K562 (cell line): ENCODE data around the gene SEZ6L. TPM values are rescaled to one million over a fixed set of nuclear protein-coding genes. Genes with fewer than 3 reads are reported as not detected.

Source experiments
- ATAC-seq: fragments of 200-7000 bp; cut with Tn5 transposase; 3 replicates; pipeline ENCODE4 v1.9.1; 2020; ENCODE audit warnings: moderate library complexity
- BruUV-seq: library from RNA; stranded (reverse); fragments of 400-500 nt; replicated peaks from 2 replicates; lab custom pipeline; 2021; lab: Mats Ljungman, UMichigan
- CTCF ChIA-PET: fragments of 300-600 bp; formaldehyde crosslinking; extraction: SDS; loops from one replicate; lab custom pipeline; 2021; ENCODE audit warnings: low intra/inter-chr PET ratio; lab: Yijun Ruan, JAX
- POLR2A ChIA-PET: fragments of 300-600, 350-650 bp; sonication (Branson Sonifier 250); formaldehyde crosslinking; extraction: SDS; loops from one replicate; lab custom pipeline; 2021; ENCODE audit warnings: antibody characterized with exemption, inconsistent platforms; lab: Yijun Ruan, JAX
- DNase-seq, 4 experiments: peaks; one replicate each; pipeline versions ENCODE4 v3.0.0 to v3.0.0-alpha.2; 2011 to 2018; ENCODE audit warnings: low spot score in 3 of 4, mixed read lengths in 3 of 4; ENCODE audit errors: extremely low read depth in 1 of 4
- FAIRE-seq: peaks from 2 replicates; lab custom pipeline; 2011; peaks lifted over from hg19 to GRCh38; lab: Jason Lieb, UNC
- H2AFZ ChIP-seq: 2 replicates; pipeline ENCODE4 v1.6.0; 2011; ENCODE audit warnings: low read depth, low read length, control low read depth, inconsistent platforms
- H3K27ac ChIP-seq: fragments of 200-600 bp; 3 replicates; pipeline ENCODE4 v1.8.0; 2011; ENCODE audit warnings: low read depth, mild to moderate bottlenecking, control low read depth, inconsistent platforms, low read length, moderate library complexity, mixed read lengths; ENCODE audit errors: extremely low read depth
- H3K27me3 ChIP-seq, 2 experiments: fragments of 300-600 bp in 1 of 2; 2 replicates in 1 of 2; 3 replicates in 1 of 2; pipeline versions ENCODE4 v1.6.0 to v1.8.0; 2011; ENCODE audit warnings: inconsistent platforms in 2 of 2, low read length in 2 of 2, mild to moderate bottlenecking in 1 of 2, mixed read lengths in 1 of 2, moderate library complexity in 1 of 2; ENCODE audit not compliant: control insufficient read depth in 2 of 2, insufficient read depth in 2 of 2
- H3K36me3 ChIP-seq: fragments of 300-600 bp; 3 replicates; pipeline ENCODE4 v1.8.0; 2011; ENCODE audit warnings: mild to moderate bottlenecking, low read length, inconsistent platforms; ENCODE audit not compliant: control insufficient read depth, insufficient read depth
- H3K4me1 ChIP-seq, 2 experiments: fragments of 200-600 bp in 1 of 2; replicated peaks in 1 of 2; 2 replicates in 1 of 2; 3 replicates in 1 of 2; pipeline versions ENCODE4 v1.5.1 to v1.8.0; 2011; ENCODE audit warnings: inconsistent platforms in 2 of 2, low read length in 2 of 2, mild to moderate bottlenecking in 1 of 2, mixed read lengths in 1 of 2, moderate library complexity in 1 of 2; ENCODE audit not compliant: control insufficient read depth in 2 of 2, insufficient read depth in 2 of 2
- H3K4me2 ChIP-seq: 2 replicates; pipeline ENCODE4 v1.6.1; 2011; ENCODE audit warnings: low read length, control low read depth, inconsistent platforms, mixed read lengths; ENCODE audit not compliant: insufficient read depth
- H3K4me3 ChIP-seq: fragments of 200-600 bp; sonication (generic), shearing (Covaris generic); 2 replicates; pipeline ENCODE4 v1.5.1; 2016; ENCODE audit warnings: control low read depth, inconsistent platforms
- H3K79me2 ChIP-seq: fragments of 200-600 bp; 3 replicates; pipeline ENCODE4 v1.8.0; 2011; ENCODE audit warnings: low read length, inconsistent platforms; ENCODE audit not compliant: control insufficient read depth, insufficient read depth
- H3K9ac ChIP-seq, 2 experiments: 2 replicates each; pipeline versions ENCODE4 v1.6.0 to v1.6.1; 2011; ENCODE audit warnings: low read depth in 2 of 2, low read length in 2 of 2, control low read depth in 1 of 2, inconsistent platforms in 1 of 2, mild to moderate bottlenecking in 1 of 2, mixed read lengths in 1 of 2; ENCODE audit not compliant: insufficient read depth in 1 of 2
- H3K9me1 ChIP-seq: one replicate; pipeline ENCODE4 v1.6.0; 2011; ENCODE audit warnings: inconsistent platforms, mild to moderate bottlenecking, low read length, moderate library complexity; ENCODE audit not compliant: control insufficient read depth, insufficient read depth
- H3K9me3 ChIP-seq: replicated peaks from 2 replicates; pipeline ENCODE4 v1.5.1; 2011; ENCODE audit warnings: low read depth, low read length, inconsistent platforms; ENCODE audit not compliant: control insufficient read depth, insufficient read depth
- H4K20me1 ChIP-seq: replicated peaks from 2 replicates; pipeline ENCODE4 v1.6.1; 2011; ENCODE audit warnings: low read length, inconsistent platforms, mixed read lengths; ENCODE audit not compliant: control insufficient read depth, insufficient read depth
- C11orf30 ChIP-seq: fragments of 450-650 bp; IDR thresholded peaks from 2 replicates; pipeline ENCODE4 v1.6.1; 2016; ENCODE audit warnings: low read depth, mild to moderate bottlenecking
- FOS ChIP-seq: IDR thresholded peaks from 3 replicates; pipeline ENCODE4 v1.6.1; 2011; ENCODE audit not compliant: insufficient read length; ENCODE audit errors: extremely low read depth
- MTA1 ChIP-seq: fragments of 450-650 bp; IDR thresholded peaks from 2 replicates; pipeline ENCODE4 v1.6.1; 2017; ENCODE audit warnings: borderline replicate concordance
- RBM25 ChIP-seq: fragments of 200-400 bp; formaldehyde crosslinking; IDR thresholded peaks from 2 replicates; pipeline ENCODE4 v1.6.1; 2018; ENCODE audit warnings: low read length, low read depth, moderate library complexity; ENCODE audit not compliant: severe bottlenecking
- ZNF282 ChIP-seq: sonication (generic); formaldehyde crosslinking; IDR thresholded peaks from 2 replicates; pipeline ENCODE4 v1.8.1; 2023; ENCODE audit warnings: missing genetic modification reagents
- ZNF79 ChIP-seq: fragments of 250-450 bp; sonication (Bioruptor Pico); IDR thresholded peaks from 2 replicates; pipeline ENCODE4 v1.4.0; 2020; ENCODE audit warnings: low read depth, mild to moderate bottlenecking, moderate library complexity
- WGBS: fragments of 100-300 bp; shearing (Covaris generic); methylation state at CpG from one replicate; pipeline ENCODE4 v1.1.6; 2016; ENCODE audit warnings: low coverage, mixed read lengths; ENCODE audit not compliant: insufficient coverage; ENCODE audit errors: missing lambda C conversion rate; 5-methylcytosine and 5-hydroxymethylcytosine counted together
- in situ Hi-C: fragments of 300-500 bp; cut with MboI; formaldehyde crosslinking; loops from 4 replicates; pipeline ENCODE4 v1.15.0; 2018; ENCODE audit warnings: inconsistent platforms, mixed read lengths
- intact Hi-C: fragments of 100-400 bp; cut with micrococcal nuclease; formaldehyde crosslinking; loops from 2 replicates; pipeline ENCODE4 v1.14.2; 2022
- polyA plus RNA-seq, 8 experiments: library from polyadenylated mRNA; depleted of rRNA in 4 of 8; stranded (reverse) in 5 of 8; unstranded in 3 of 8; fragments of >200 nt; fragmentation: Nextera tagmentation in 2 of 8; fragmentation: Illumina TruSeq in 1 of 8; extraction: Ambion mirVana in 2 of 8; extraction: Trizol in 1 of 8; gene quantifications; 2 replicates each; pipeline versions ENCODE4 v1.2.1 to v1.2.3, GENCODE V29; 2011 to 2014; ENCODE audit warnings: inconsistent platforms in 1 of 8, missing spikeins in 1 of 8
- total RNA-seq, 7 experiments: library from RNA; depleted of rRNA in 6 of 7; stranded (reverse); fragments of >200 nt in 6 of 7; fragmentation: Illumina TruSeq in 2 of 7; extraction: Trizol in 2 of 7; gene quantifications; 2 replicates each; pipeline versions ENCODE4 v1.2.1 to v1.2.3, GENCODE V29; 2011 to 2021; ENCODE audit warnings: low replicate concordance in 1 of 7
- TF ChIP-seq, protein P1 (sequence below): fragments of 250-450 bp; sonication (Bioruptor Pico); IDR thresholded peaks from 2 replicates; pipeline ENCODE4 v1.4.0; 2020; ENCODE audit warnings: mild to moderate bottlenecking, moderate library complexity
- TF ChIP-seq, protein P2 (sequence below): fragments of 450-650 bp; conservative IDR thresholded peaks from 2 replicates; pipeline ENCODE4 v1.6.1; 2016; ENCODE audit warnings: missing genetic modification characterization, low read depth, mild to moderate bottlenecking, missing compliant biosample characterization, moderate library complexity
- TF ChIP-seq, protein P3 (sequence below): sonication (generic); formaldehyde crosslinking; IDR thresholded peaks from 2 replicates; pipeline ENCODE4 v1.8.0; 2022; ENCODE audit warnings: missing genetic modification reagents, mild to moderate bottlenecking, borderline replicate concordance

The SEZ6L gene
- total and polyA plus RNA-seq, 9 of the 15 experiments (the other 6 are each of a cell fraction or from before 2014, with no cell fraction given): not detected

DNA sequence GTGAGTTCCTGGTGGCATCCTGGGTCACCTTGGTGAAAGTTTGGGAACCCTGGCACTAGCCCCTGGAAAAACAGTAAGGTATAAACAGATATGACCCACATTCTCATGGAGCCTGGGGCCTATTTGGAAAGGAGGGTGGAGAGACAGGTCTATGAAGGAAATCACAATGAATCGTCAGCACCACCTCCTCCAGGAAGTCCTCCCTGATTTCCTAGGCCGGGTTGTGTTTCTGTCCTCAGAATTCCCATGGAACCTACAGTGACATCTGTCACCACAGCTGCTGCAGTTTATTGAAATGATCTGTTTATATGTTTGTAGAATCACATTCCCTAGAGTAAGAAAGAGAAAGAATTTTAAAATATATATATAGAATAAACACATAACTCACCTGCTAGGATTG is 188.0 kb downstream of the SEZ6L start (continued):
- TF ChIP-seq, protein P1, sequence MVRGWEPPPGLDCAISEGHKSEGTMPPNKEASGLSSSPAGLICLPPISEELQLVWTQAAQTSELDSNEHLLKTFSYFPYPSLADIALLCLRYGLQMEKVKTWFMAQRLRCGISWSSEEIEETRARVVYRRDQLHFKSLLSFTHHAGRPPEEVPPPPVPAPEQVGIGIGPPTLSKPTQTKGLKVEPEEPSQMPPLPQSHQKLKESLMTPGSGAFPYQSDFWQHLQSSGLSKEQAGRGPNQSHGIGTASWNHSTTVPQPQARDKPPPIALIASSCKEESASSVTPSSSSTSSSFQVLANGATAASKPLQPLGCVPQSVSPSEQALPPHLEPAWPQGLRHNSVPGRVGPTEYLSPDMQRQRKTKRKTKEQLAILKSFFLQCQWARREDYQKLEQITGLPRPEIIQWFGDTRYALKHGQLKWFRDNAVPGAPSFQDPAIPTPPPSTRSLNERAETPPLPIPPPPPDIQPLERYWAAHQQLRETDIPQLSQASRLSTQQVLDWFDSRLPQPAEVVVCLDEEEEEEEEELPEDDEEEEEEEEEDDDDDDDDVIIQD (CRISPR knock-in tag): no peak
- TF ChIP-seq, protein P2, sequence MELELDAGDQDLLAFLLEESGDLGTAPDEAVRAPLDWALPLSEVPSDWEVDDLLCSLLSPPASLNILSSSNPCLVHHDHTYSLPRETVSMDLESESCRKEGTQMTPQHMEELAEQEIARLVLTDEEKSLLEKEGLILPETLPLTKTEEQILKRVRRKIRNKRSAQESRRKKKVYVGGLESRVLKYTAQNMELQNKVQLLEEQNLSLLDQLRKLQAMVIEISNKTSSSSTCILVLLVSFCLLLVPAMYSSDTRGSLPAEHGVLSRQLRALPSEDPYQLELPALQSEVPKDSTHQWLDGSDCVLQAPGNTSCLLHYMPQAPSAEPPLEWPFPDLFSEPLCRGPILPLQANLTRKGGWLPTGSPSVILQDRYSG (tag): no peak
- TF ChIP-seq, protein P3, sequence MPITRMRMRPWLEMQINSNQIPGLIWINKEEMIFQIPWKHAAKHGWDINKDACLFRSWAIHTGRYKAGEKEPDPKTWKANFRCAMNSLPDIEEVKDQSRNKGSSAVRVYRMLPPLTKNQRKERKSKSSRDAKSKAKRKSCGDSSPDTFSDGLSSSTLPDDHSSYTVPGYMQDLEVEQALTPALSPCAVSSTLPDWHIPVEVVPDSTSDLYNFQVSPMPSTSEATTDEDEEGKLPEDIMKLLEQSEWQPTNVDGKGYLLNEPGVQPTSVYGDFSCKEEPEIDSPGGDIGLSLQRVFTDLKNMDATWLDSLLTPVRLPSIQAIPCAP (CRISPR knock-in tag): no peak
- TF ChIP-seq RBM25 (peak; percentile 96), MTA1 (no peak), FOS (no peak), ZNF282 (no peak)

DNA sequence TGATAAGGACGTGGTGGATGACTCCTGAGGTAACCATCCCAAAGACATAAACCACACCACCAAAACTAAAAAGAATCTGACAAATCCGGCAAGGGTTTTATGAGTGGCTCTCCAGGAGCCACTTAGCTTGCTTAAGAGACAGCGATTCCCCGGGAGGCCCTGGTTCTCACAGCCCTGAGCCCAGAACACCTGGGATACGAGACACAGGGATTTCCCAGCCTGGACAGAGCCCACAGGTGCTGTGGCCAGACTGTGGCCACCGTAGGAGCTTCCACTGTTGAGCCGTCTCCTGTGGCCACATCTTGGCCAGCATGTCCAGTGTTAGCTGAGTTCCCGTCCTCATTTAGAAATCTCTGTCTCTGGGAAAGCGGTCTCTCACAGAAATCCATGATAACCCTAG is 188.6 kb downstream of the SEZ6L start:
- ChIA-PET CTCF (no interaction called here), POLR2A (interaction anchor here (0.7 kb wide), 1 partner anchor 9 kb away, joined by 3 read pairs; no protein-coding TSS in a partner anchor)
- no TSS peak for BruUV-seq
- intact Hi-C loops: no loop called here
- FAIRE-seq: no peak
- in situ Hi-C loops: no loop called here
- Histone ChIP-seq H3K27me3 (peaks cover 5 to 14% of the 10 kb centered on the region in 2 experiments; a peak in 4 of 5 replicates), H3K9me1 (no peaks in the 10 kb centered on the region), H3K9me3 (no peaks in the 10 kb centered on the region), H3K36me3 (no peaks in the 10 kb centered on the region), H3K4me3 (no peak overlapping the region), H3K4me1 (peaks cover 0 to 2% of the 10 kb centered on the region in 2 experiments; a peak in 1 of 5 replicates), H3K9ac (no peak overlapping the region; a peak in 1 of 4 replicates), H4K20me1 (no peaks in the 10 kb centered on the region), H3K27ac (no peak overlapping the region), H3K79me2 (no peaks in the 10 kb centered on the region), H3K4me2 (no peak overlapping the region), H2AFZ (no peak overlapping the region)
- TF ChIP-seq ZNF79 (CRISPR knock-in tag): no peak
- no peak for TF ChIP-seq C11orf30
- DNase-seq: no peak
- WGBS: 42% methylated on average over 9 of the region's 9 CpGs
- ATAC-seq: no peak
